K562 (cell line): ENCODE results near the gene BIVM. TPM values are rescaled to one million over a fixed set of nuclear protein-coding genes. Genes with fewer than 3 reads are reported as not detected.

Experiments used
- ATAC-seq: fragments of 200-7000 bp; cut with Tn5 transposase; 3 replicates; pipeline ENCODE4 v1.9.1; 2020; ENCODE audit warnings: moderate library complexity
- BruUV-seq: library from RNA; stranded (reverse); fragments of 400-500 nt; replicated peaks from 2 replicates; lab custom pipeline; 2021; lab: Mats Ljungman, UMichigan
- CTCF ChIA-PET: fragments of 300-600 bp; formaldehyde crosslinking; extraction: SDS; loops from one replicate; lab custom pipeline; 2021; ENCODE audit warnings: low intra/inter-chr PET ratio; lab: Yijun Ruan, JAX
- POLR2A ChIA-PET: fragments of 300-600, 350-650 bp; sonication (Branson Sonifier 250); formaldehyde crosslinking; extraction: SDS; loops from one replicate; lab custom pipeline; 2021; ENCODE audit warnings: antibody characterized with exemption, inconsistent platforms; lab: Yijun Ruan, JAX
- DNase-seq, 4 experiments: peaks; one replicate each; pipeline versions ENCODE4 v3.0.0 to v3.0.0-alpha.2; 2011 to 2018; ENCODE audit warnings: low spot score in 3 of 4, mixed read lengths in 3 of 4; ENCODE audit errors: extremely low read depth in 1 of 4
- FAIRE-seq: peaks from 2 replicates; lab custom pipeline; 2011; peaks lifted over from hg19 to GRCh38; lab: Jason Lieb, UNC
- H2AFZ ChIP-seq: 2 replicates; pipeline ENCODE4 v1.6.0; 2011; ENCODE audit warnings: low read depth, low read length, control low read depth, inconsistent platforms
- H3K27ac ChIP-seq: fragments of 200-600 bp; 3 replicates; pipeline ENCODE4 v1.8.0; 2011; ENCODE audit warnings: low read depth, mild to moderate bottlenecking, control low read depth, inconsistent platforms, low read length, moderate library complexity, mixed read lengths; ENCODE audit errors: extremely low read depth
- H3K27me3 ChIP-seq, 2 experiments: fragments of 300-600 bp in 1 of 2; 2 replicates in 1 of 2; 3 replicates in 1 of 2; pipeline versions ENCODE4 v1.6.0 to v1.8.0; 2011; ENCODE audit warnings: inconsistent platforms in 2 of 2, low read length in 2 of 2, mild to moderate bottlenecking in 1 of 2, mixed read lengths in 1 of 2, moderate library complexity in 1 of 2; ENCODE audit not compliant: control insufficient read depth in 2 of 2, insufficient read depth in 2 of 2
- H3K36me3 ChIP-seq: fragments of 300-600 bp; 3 replicates; pipeline ENCODE4 v1.8.0; 2011; ENCODE audit warnings: mild to moderate bottlenecking, low read length, inconsistent platforms; ENCODE audit not compliant: control insufficient read depth, insufficient read depth
- H3K4me1 ChIP-seq, 2 experiments: fragments of 200-600 bp in 1 of 2; replicated peaks in 1 of 2; 2 replicates in 1 of 2; 3 replicates in 1 of 2; pipeline versions ENCODE4 v1.5.1 to v1.8.0; 2011; ENCODE audit warnings: inconsistent platforms in 2 of 2, low read length in 2 of 2, mild to moderate bottlenecking in 1 of 2, mixed read lengths in 1 of 2, moderate library complexity in 1 of 2; ENCODE audit not compliant: control insufficient read depth in 2 of 2, insufficient read depth in 2 of 2
- H3K4me2 ChIP-seq: 2 replicates; pipeline ENCODE4 v1.6.1; 2011; ENCODE audit warnings: low read length, control low read depth, inconsistent platforms, mixed read lengths; ENCODE audit not compliant: insufficient read depth
- H3K4me3 ChIP-seq: fragments of 200-600 bp; sonication (generic), shearing (Covaris generic); 2 replicates; pipeline ENCODE4 v1.5.1; 2016; ENCODE audit warnings: control low read depth, inconsistent platforms
- H3K79me2 ChIP-seq: fragments of 200-600 bp; 3 replicates; pipeline ENCODE4 v1.8.0; 2011; ENCODE audit warnings: low read length, inconsistent platforms; ENCODE audit not compliant: control insufficient read depth, insufficient read depth
- H3K9ac ChIP-seq, 2 experiments: 2 replicates each; pipeline versions ENCODE4 v1.6.0 to v1.6.1; 2011; ENCODE audit warnings: low read depth in 2 of 2, low read length in 2 of 2, control low read depth in 1 of 2, inconsistent platforms in 1 of 2, mild to moderate bottlenecking in 1 of 2, mixed read lengths in 1 of 2; ENCODE audit not compliant: insufficient read depth in 1 of 2
- H3K9me1 ChIP-seq: one replicate; pipeline ENCODE4 v1.6.0; 2011; ENCODE audit warnings: inconsistent platforms, mild to moderate bottlenecking, low read length, moderate library complexity; ENCODE audit not compliant: control insufficient read depth, insufficient read depth
- H3K9me3 ChIP-seq: replicated peaks from 2 replicates; pipeline ENCODE4 v1.5.1; 2011; ENCODE audit warnings: low read depth, low read length, inconsistent platforms; ENCODE audit not compliant: control insufficient read depth, insufficient read depth
- H4K20me1 ChIP-seq: replicated peaks from 2 replicates; pipeline ENCODE4 v1.6.1; 2011; ENCODE audit warnings: low read length, inconsistent platforms, mixed read lengths; ENCODE audit not compliant: control insufficient read depth, insufficient read depth
- HDAC2 ChIP-seq: fragments of 450-650 bp; IDR thresholded peaks from 2 replicates; pipeline ENCODE4 v1.6.1; 2016; ENCODE audit warnings: mild to moderate bottlenecking
- HMBOX1 ChIP-seq: sonication (generic); IDR thresholded peaks from 2 replicates; pipeline ENCODE4 v1.6.1; 2016
- HNRNPK ChIP-seq: fragments of 200-400 bp; formaldehyde crosslinking; IDR thresholded peaks from one replicate; pipeline ENCODE4 v1.6.1; 2018; ENCODE audit warnings: mild to moderate bottlenecking, low read depth, low read length; ENCODE audit not compliant: poor library complexity, severe bottlenecking
- MTA3 ChIP-seq: fragments of 450-650 bp; formaldehyde crosslinking; IDR thresholded peaks from 2 replicates; pipeline ENCODE4 v1.6.1; 2017; ENCODE audit warnings: mild to moderate bottlenecking, borderline replicate concordance
- RBM22 ChIP-seq: fragments of 200-400 bp; formaldehyde crosslinking; IDR thresholded peaks from 2 replicates; pipeline ENCODE4 v1.6.1; 2018; ENCODE audit warnings: low read length, low read depth; ENCODE audit not compliant: poor library complexity, severe bottlenecking
- SRSF7 ChIP-seq: fragments of 200-400 bp; formaldehyde crosslinking; optimal IDR thresholded peaks from 2 replicates; pipeline ENCODE3; 2017; ENCODE audit warnings: mild to moderate bottlenecking, low read depth, low read length
- ZBTB8A ChIP-seq: fragments of 450-650 bp; IDR thresholded peaks from 2 replicates; pipeline ENCODE4 v1.6.1; 2018; ENCODE audit warnings: mild to moderate bottlenecking, moderate library complexity; ENCODE audit not compliant: partially characterized antibody
- ZSCAN29 ChIP-seq: fragments of 450-650 bp; IDR thresholded peaks from 2 replicates; pipeline ENCODE4 v1.6.1; 2017
- WGBS: fragments of 100-300 bp; shearing (Covaris generic); methylation state at CpG from one replicate; pipeline ENCODE4 v1.1.6; 2016; ENCODE audit warnings: low coverage, mixed read lengths; ENCODE audit not compliant: insufficient coverage; ENCODE audit errors: missing lambda C conversion rate; 5-methylcytosine and 5-hydroxymethylcytosine counted together
- in situ Hi-C: fragments of 300-500 bp; cut with MboI; formaldehyde crosslinking; loops from 4 replicates; pipeline ENCODE4 v1.15.0; 2018; ENCODE audit warnings: inconsistent platforms, mixed read lengths
- intact Hi-C: fragments of 100-400 bp; cut with micrococcal nuclease; formaldehyde crosslinking; loops from 2 replicates; pipeline ENCODE4 v1.14.2; 2022
- polyA plus RNA-seq, 8 experiments: library from polyadenylated mRNA; depleted of rRNA in 4 of 8; stranded (reverse) in 5 of 8; unstranded in 3 of 8; fragments of >200 nt; fragmentation: Nextera tagmentation in 2 of 8; fragmentation: Illumina TruSeq in 1 of 8; extraction: Ambion mirVana in 2 of 8; extraction: Trizol in 1 of 8; gene quantifications; 2 replicates each; pipeline versions ENCODE4 v1.2.1 to v1.2.3, GENCODE V29; 2011 to 2014; ENCODE audit warnings: inconsistent platforms in 1 of 8, missing spikeins in 1 of 8
- total RNA-seq, 7 experiments: library from RNA; depleted of rRNA in 6 of 7; stranded (reverse); fragments of >200 nt in 6 of 7; fragmentation: Illumina TruSeq in 2 of 7; extraction: Trizol in 2 of 7; gene quantifications; 2 replicates each; pipeline versions ENCODE4 v1.2.1 to v1.2.3, GENCODE V29; 2011 to 2021; ENCODE audit warnings: low replicate concordance in 1 of 7

BIVM gene
- total and polyA plus RNA-seq, 9 of the 15 experiments (the other 6 are each of a cell fraction or from before 2014, with no cell fraction given): 3.6 to 23.1 (median 16.8) TPM

DNA sequence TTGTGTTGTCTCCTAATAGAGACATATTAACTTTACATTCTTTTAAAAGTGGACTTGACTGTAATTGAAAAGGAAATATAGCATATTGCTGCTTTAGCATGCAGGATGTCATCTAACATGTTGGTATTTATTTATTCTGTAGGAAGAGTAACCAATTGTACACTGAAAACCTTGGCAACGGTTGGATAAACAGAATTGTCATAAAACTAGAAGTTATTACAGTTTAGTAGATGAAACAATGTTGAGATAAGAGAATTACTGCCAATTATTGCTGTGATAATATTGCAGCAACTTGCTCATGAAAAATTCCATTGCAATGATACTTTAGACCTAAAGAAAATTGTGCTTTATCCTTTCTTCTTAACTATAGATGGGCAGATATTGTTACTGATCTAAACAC lies 39.4 kb downstream of the BIVM start:
- no peaks in the 10 kb centered on the region for H3K27me3 ChIP-seq
- H3K9me3 ChIP-seq: no peaks in the 10 kb centered on the region
- no peak for FAIRE-seq
- in situ Hi-C loops: no loop called here
- no peak overlapping the region for H2AFZ ChIP-seq
- H3K36me3 ChIP-seq: peaks cover 33% of the 10 kb centered on the region; the same call in 1 of the 3 replicates
- H3K4me3 ChIP-seq: no peak overlapping the region
- H3K27ac ChIP-seq: no peak overlapping the region
- 85% methylated on average over 1 of the region's 1 CpG for WGBS
- no peaks in the 10 kb centered on the region for H3K9me1 ChIP-seq
- intact Hi-C loops: no loop called here
- DNase-seq: no peak
- H3K4me1 ChIP-seq: no peaks in the 10 kb centered on the region
- CTCF ChIA-PET: no interaction called here
- TF ChIP-seq ZSCAN29 (no peak), ZBTB8A (no peak), HMBOX1 (no peak), HNRNPK (no peak), SRSF7 (no peak), MTA3 (no peak), HDAC2 (no peak), RBM22 (no peak)
- no peak overlapping the region for H3K4me2 ChIP-seq
- H3K9ac ChIP-seq: no peak overlapping the region
- no peak for ATAC-seq
- H3K79me2 ChIP-seq: no peaks in the 10 kb centered on the region
- H4K20me1 ChIP-seq: no peaks in the 10 kb centered on the region
- no TSS peak for BruUV-seq
- POLR2A ChIA-PET: no interaction called here
